Vagina (tissue), 2 donors: ENCODE data around the gene BEST4.

ENCODE experiments used
- CTCF ChIP-seq, 3 experiments: fragments of 450-650 bp in 2 of 3; fragments of 200-600 bp in 1 of 3; sonication (generic) in 1 of 3; IDR thresholded peaks; one replicate each; pipeline ENCODE4 v1.5.1; 2017 to 2019; ENCODE audit warnings: antibody characterized with exemption in 3 of 3, mild to moderate bottlenecking in 2 of 3, moderate library complexity in 2 of 3
- POLR2A ChIP-seq, 2 donors: fragments of 450-650 bp; IDR thresholded peaks; one replicate each; pipeline ENCODE4 v1.6.1; 2017; ENCODE audit warnings: antibody characterized with exemption in 2 of 2, mild to moderate bottlenecking in 2 of 2, moderate library complexity in 2 of 2
- POLR2AphosphoS5 ChIP-seq, 2 donors: sonication (generic); formaldehyde crosslinking; IDR thresholded peaks; one replicate each; pipeline ENCODE4 v1.9.0; 2017; ENCODE audit warnings: antibody characterized with exemption in 2 of 2, mild to moderate bottlenecking in 2 of 2, low read depth in 1 of 2; ENCODE audit not compliant: insufficient read depth in 1 of 2

- TF ChIP-seq CTCF (IDR thresholded peaks at IDR 0.05) (no peak), POLR2A (IDR thresholded peaks at IDR 0.05) (no peak), POLR2AphosphoS5 (IDR thresholded peaks at IDR 0.05; ENCODE audit: insufficient read depth in 1 of 2, low read depth in 1 of 2) (no peak)
These were observed 3.2 kb upstream of the BEST4 start for GRCh38 chr1:44790968-44791801.
